AG09319 (cell line): Measurements from ENCODE around the gene AGPAT2.

Experiments used
- DNase-seq: peaks from one replicate; pipeline ENCODE4 v3.0.0-alpha.2; 2010; ENCODE audit warnings: low read depth; ENCODE audit errors: extremely low read depth
- TF ChIP-seq, protein P1 (sequence below): IDR thresholded peaks from 2 replicates; pipeline ENCODE4 v1.5.1; 2011; ENCODE audit warnings: low read depth, mild to moderate bottlenecking, inconsistent platforms, low read length, moderate library complexity

The AGPAT2 gene

DNA sequence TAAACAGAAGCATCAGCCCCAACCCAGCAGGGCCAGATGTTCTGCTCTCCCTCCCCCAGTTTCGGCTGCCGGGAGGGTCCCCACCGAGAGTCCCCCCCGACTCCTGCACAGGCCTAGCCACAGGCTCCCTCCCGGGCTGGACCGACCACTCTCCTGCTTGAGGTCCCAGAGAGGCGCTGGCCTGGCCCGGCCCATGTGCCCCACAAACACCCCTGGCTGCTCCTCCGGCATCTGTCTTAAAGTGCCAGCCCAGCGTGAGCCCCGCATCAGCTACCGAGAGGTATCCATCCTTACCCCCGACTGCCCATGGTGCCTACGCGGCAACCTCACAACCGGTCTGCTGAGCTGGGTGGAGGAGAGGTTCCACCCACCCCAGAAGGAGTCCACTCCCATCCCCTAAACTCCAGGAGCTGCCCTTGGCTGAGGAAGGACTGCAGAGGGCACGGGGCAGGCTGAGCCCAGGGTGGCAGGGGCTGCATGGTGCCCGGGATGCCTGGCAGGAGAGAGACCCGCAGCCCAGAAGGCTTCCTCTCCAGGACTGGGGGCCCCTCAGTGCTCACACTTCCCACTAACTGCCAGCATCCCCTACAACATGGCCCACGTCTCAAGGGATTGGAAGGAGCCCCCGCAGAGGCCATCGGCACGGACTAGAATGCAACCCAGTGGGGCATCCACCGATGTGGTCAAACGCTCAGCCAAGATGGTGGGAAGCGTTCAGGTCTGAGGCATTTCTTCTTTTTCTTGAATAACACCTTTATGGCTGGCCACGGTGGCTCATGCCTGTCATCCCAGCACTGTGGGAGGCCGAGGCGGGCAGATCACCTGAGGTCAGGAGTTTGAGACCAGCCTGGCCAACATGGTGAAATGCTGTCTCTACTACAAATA, 40.2 kb downstream of the AGPAT2 start:
- no peak for DNase-seq
- TF ChIP-seq, protein P1, sequence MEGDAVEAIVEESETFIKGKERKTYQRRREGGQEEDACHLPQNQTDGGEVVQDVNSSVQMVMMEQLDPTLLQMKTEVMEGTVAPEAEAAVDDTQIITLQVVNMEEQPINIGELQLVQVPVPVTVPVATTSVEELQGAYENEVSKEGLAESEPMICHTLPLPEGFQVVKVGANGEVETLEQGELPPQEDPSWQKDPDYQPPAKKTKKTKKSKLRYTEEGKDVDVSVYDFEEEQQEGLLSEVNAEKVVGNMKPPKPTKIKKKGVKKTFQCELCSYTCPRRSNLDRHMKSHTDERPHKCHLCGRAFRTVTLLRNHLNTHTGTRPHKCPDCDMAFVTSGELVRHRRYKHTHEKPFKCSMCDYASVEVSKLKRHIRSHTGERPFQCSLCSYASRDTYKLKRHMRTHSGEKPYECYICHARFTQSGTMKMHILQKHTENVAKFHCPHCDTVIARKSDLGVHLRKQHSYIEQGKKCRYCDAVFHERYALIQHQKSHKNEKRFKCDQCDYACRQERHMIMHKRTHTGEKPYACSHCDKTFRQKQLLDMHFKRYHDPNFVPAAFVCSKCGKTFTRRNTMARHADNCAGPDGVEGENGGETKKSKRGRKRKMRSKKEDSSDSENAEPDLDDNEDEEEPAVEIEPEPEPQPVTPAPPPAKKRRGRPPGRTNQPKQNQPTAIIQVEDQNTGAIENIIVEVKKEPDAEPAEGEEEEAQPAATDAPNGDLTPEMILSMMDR, result no peak

DNA sequence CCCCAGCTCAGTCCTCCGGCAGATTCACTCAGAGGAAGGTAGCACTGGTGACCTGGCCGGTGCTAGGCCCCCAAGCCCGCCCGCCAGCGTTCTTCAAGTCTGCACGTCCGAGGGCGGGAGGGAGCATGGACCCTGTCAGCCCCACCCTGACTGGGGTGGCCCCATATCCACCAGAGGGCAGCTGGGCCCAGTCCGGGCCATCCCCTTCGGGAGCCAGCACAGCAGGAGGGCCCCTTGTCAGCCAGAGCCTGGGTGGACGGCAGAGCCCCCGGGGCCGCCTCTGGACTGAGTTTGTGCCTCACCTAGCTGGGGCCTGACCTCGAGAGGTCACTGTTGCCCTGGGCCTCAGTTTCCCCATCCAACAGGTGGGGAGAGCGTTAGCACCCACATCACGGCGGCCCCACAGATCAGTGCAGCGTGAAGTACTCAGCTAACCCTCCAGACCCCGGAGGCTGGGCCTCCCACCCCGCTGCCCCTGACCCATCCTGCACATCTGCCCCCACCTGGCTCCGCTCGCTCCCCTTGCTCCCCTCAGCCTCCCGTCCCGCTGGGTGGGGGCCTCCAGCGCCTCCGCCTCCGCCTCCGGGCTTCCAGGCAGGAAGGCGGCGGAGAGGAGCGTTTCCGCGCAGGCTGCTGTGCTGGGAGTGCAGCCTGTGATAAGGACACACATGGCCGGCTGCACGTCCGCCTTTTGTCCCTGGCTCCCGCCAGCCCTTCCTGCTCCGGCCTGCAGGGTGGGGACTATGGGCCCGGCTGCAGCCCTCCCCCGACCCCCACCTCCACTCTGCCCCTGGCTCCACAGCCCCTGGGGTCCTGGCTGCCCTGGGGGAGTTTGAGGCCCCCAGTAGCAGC, 41.1 kb downstream of the AGPAT2 start:
- DNase-seq, result no peak

GRCh38 chr9:136645352-136645902, 41.8 kb downstream of the AGPAT2 start:
- DNase-seq, result no peak
- TF ChIP-seq, protein P1, result no peak

More for the DNA sequence above, 41.1 kb downstream of the AGPAT2 start:
- TF ChIP-seq, protein P1, result no peak

GRCh38 chr9:136644593-136645351, 42.5 kb downstream of the AGPAT2 start:
- DNase-seq, result no peak
- TF ChIP-seq, protein P1, result peak; percentile 74

- peak; percentile 23 for DNase-seq
- TF ChIP-seq, protein P1, result no peak
These were observed 43.0 kb downstream of the AGPAT2 start for GRCh38 chr9:136644343-136644592.

- TF ChIP-seq, protein P1, result no peak
- DNase-seq, result no peak
These were observed 43.5 kb downstream of the AGPAT2 start for GRCh38 chr9:136643596-136644342.
